B cell (primary cell): Measurements from ENCODE around the gene RIT2. TPM values are rescaled to one million over a fixed set of nuclear protein-coding genes. Genes with fewer than 3 reads are reported as not detected.

ENCODE experiments used
- ATAC-seq: fragments of 200-7000 bp; cut with Tn5 transposase; one replicate; pipeline ENCODE4 v1.10.0; 2021; ENCODE audit warnings: low read depth, mild to moderate bottlenecking, moderate number of reproducible peaks, moderate library complexity
- CTCF ChIA-PET: fragments of 350-600 bp; sonication (Branson Sonifier 250); formaldehyde crosslinking; loops from one replicate; lab custom pipeline; 2021; ENCODE audit warnings: antibody characterized with exemption, inconsistent platforms; lab: Charles Lee
- POLR2A ChIA-PET: fragments of 350-600 bp; sonication (Branson Sonifier 250); formaldehyde crosslinking; loops from one replicate; lab custom pipeline; 2021; ENCODE audit warnings: antibody characterized with exemption; lab: Charles Lee
- DNase-seq: peaks from one replicate; pipeline ENCODE4 v3.0.0; 2013
- H2AFZ ChIP-seq: 2 replicates; pipeline ENCODE4 v1.6.1; 2012; ENCODE audit warnings: mild to moderate bottlenecking, low read depth, low read length; ENCODE audit not compliant: insufficient read depth, poor library complexity, severe bottlenecking
- H3K27ac ChIP-seq, 2 donors: 1 replicate in 1 of 2; 2 replicates in 1 of 2; pipeline ENCODE4 v1.5.1; 2012 to 2013; ENCODE audit warnings: low read length in 2 of 2, mild to moderate bottlenecking in 2 of 2, moderate library complexity in 1 of 2
- H3K27me3 ChIP-seq, 4 experiments: fragments of 200-600 bp in 1 of 4; sonication (generic) in 1 of 4; replicated peaks in 1 of 4; 1 replicate in 2 of 4; 2 replicates in 2 of 4; pipeline versions ENCODE4 v1.6.1 to v1.7.0; 2013 to 2016; ENCODE audit warnings: low read length in 3 of 4, mild to moderate bottlenecking in 2 of 4, mixed read lengths in 1 of 4, moderate library complexity in 1 of 4; ENCODE audit not compliant: insufficient read depth in 4 of 4, control insufficient read depth in 3 of 4; ENCODE audit errors: control extremely low read depth in 1 of 4
- H3K36me3 ChIP-seq, 2 experiments: replicated peaks in 1 of 2; 1 replicate in 1 of 2; 2 replicates in 1 of 2; pipeline versions ENCODE4 v1.6.1 to v1.7.1; 2013; ENCODE audit warnings: low read length in 1 of 2; ENCODE audit not compliant: insufficient read depth in 2 of 2, control insufficient read depth in 1 of 2; ENCODE audit errors: control extremely low read depth in 1 of 2, extremely low read depth in 1 of 2
- H3K4me1 ChIP-seq, 2 donors: fragments of 200-600 bp in 1 of 2; sonication (generic) in 1 of 2; 1 replicate in 1 of 2; 2 replicates in 1 of 2; pipeline versions ENCODE4 v1.5.1 to v1.6.1; 2013 to 2017; ENCODE audit warnings: low read length in 2 of 2; ENCODE audit not compliant: control insufficient read depth in 2 of 2, insufficient read depth in 2 of 2
- H3K4me2 ChIP-seq: replicated peaks from 2 replicates; pipeline ENCODE3; 2012; ENCODE audit warnings: mild to moderate bottlenecking, low read depth, low read length; ENCODE audit not compliant: poor library complexity, severe bottlenecking
- H3K4me3 ChIP-seq, 5 experiments: fragments of 200-600 bp in 1 of 5; sonication (generic) in 1 of 5; 1 replicate in 3 of 5; 2 replicates in 2 of 5; pipeline versions ENCODE4 v1.5.1 to v1.7.0; 2011 to 2016; ENCODE audit warnings: low read length in 4 of 5, mild to moderate bottlenecking in 4 of 5, low read depth in 2 of 5, control low read depth in 1 of 5, moderate library complexity in 1 of 5; ENCODE audit not compliant: insufficient read depth in 1 of 5; ENCODE audit errors: control extremely low read depth in 1 of 5, extremely low read depth in 1 of 5
- H3K79me2 ChIP-seq: fragments of 200-600 bp; sonication (generic); one replicate; pipeline ENCODE4 v1.6.0; 2016; ENCODE audit warnings: low read length; ENCODE audit not compliant: control insufficient read depth, insufficient read depth
- H3K9ac ChIP-seq: fragments of 200-600 bp; sonication (generic); 2 replicates; pipeline ENCODE4 v1.6.1; 2017; ENCODE audit warnings: mild to moderate bottlenecking, low read length, moderate library complexity
- H3K9me3 ChIP-seq, 3 donors: one replicate each; pipeline versions ENCODE4 v1.6.1 to v1.7.1; 2013; ENCODE audit warnings: low read length in 2 of 3; ENCODE audit not compliant: control insufficient read depth in 2 of 3, insufficient read depth in 1 of 3; ENCODE audit errors: control extremely low read depth in 1 of 3
- H4K20me1 ChIP-seq: 2 replicates; pipeline ENCODE4 v1.6.0; 2012; ENCODE audit warnings: mild to moderate bottlenecking, low read length; ENCODE audit not compliant: insufficient read depth, control insufficient read depth, poor library complexity, severe bottlenecking
- H3K27ac Mint-ChIP-seq: one replicate; pipeline ENCODE4 v1.8.0; 2021; ENCODE audit warnings: mixed read lengths
- H3K27me3 Mint-ChIP-seq: one replicate; pipeline ENCODE4 v1.8.0; 2021; ENCODE audit warnings: mixed read lengths
- H3K4me1 Mint-ChIP-seq: one replicate; pipeline ENCODE4 v1.8.0; 2021; ENCODE audit warnings: mixed read lengths
- H3K4me3 Mint-ChIP-seq: one replicate; pipeline ENCODE4 v1.8.0; 2021; ENCODE audit warnings: mixed read lengths
- H3K9me3 Mint-ChIP-seq: one replicate; pipeline ENCODE4 v1.8.0; 2022; ENCODE audit warnings: mixed read lengths; ENCODE audit not compliant: insufficient read depth
- EZH2 ChIP-seq: IDR thresholded peaks from 2 replicates; pipeline ENCODE4 v1.6.1; 2012; ENCODE audit warnings: borderline replicate concordance, low read depth, mild to moderate bottlenecking, moderate library complexity, low read length; ENCODE audit not compliant: insufficient read depth, poor library complexity, severe bottlenecking
- WGBS: methylation state at CpG from one replicate; pipeline ENCODE4 v1.1.5; 2013; ENCODE audit warnings: missing lambda C conversion rate; ENCODE audit not compliant: insufficient coverage; 5-methylcytosine and 5-hydroxymethylcytosine counted together
- intact Hi-C: fragments of 100-400 bp; cut with micrococcal nuclease; formaldehyde crosslinking; loops from one replicate; pipeline ENCODE4 v1.10.0; 2022
- polyA plus RNA-seq: library from polyadenylated mRNA; depleted of rRNA; stranded (reverse); fragments of >200 nt; gene quantifications from 2 replicates; pipeline ENCODE4 v1.2.3, GENCODE V29; 2012
- total RNA-seq, 2 donors: library from RNA; stranded (reverse); fragments of 120-200 nt in 1 of 2; gene quantifications; 1 replicate in 1 of 2; 2 replicates in 1 of 2; pipeline versions ENCODE4 v1.2.3 to v1.2.4, GENCODE V29; 2013 to 2022
- TF ChIP-seq, protein P1 (sequence below): fragments of 200-600 bp; IDR thresholded peaks from one replicate; pipeline ENCODE4 v1.8.0; 2022; ENCODE audit warnings: antibody characterized with exemption, mild to moderate bottlenecking

Gene RIT2
- total and polyA plus RNA-seq, 2 donors (not counting 1 experiment from before 2014, with no cell fraction given) = not detected

DNA sequence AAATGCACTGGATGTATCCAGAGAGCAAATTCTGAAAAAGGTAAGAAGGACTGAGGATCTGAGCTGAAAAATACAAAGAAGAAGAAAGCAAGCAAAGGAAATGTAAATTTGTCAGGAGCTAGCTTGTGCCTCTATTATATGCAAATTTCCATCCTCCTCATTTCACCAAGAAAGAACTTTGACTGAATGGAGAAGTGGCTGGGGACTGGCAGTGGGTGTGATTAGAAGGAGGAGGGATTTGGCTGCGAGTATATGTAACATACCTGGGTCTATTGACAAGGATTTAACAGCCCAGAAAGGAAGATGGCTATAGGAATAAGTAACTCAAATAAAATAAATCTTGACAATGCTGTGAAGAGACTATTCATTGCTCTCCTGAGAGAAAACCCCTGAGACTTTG, 19.4 kb upstream of the RIT2 start:
- Histone ChIP-seq H4K20me1 (no peaks in the 10 kb centered on the region), H3K9ac (no peak overlapping the region), H3K4me1 (no peaks in the 10 kb centered on the region), H3K4me2 (no peak overlapping the region), H3K36me3 (no peaks in the 10 kb centered on the region), H3K27ac (no peak overlapping the region), H3K79me2 (no peaks in the 10 kb centered on the region), H3K9me3 (peaks cover 0 to 7% (median 0%) of the 10 kb centered on the region in 3 donors), H3K4me3 (no peak overlapping the region), H2AFZ (no peak overlapping the region), H3K27me3 (no peaks in the 10 kb centered on the region)
- Mint-ChIP-seq H3K9me3 (peaks cover 2% of the 10 kb centered on the region), H3K27ac (no peak overlapping the region), H3K4me3 (no peak overlapping the region), H3K27me3 (no peaks in the 10 kb centered on the region), H3K4me1 (no peaks in the 10 kb centered on the region)
- POLR2A ChIA-PET = no interaction called here
- intact Hi-C loops = no loop called here
- TF ChIP-seq, protein P1, sequence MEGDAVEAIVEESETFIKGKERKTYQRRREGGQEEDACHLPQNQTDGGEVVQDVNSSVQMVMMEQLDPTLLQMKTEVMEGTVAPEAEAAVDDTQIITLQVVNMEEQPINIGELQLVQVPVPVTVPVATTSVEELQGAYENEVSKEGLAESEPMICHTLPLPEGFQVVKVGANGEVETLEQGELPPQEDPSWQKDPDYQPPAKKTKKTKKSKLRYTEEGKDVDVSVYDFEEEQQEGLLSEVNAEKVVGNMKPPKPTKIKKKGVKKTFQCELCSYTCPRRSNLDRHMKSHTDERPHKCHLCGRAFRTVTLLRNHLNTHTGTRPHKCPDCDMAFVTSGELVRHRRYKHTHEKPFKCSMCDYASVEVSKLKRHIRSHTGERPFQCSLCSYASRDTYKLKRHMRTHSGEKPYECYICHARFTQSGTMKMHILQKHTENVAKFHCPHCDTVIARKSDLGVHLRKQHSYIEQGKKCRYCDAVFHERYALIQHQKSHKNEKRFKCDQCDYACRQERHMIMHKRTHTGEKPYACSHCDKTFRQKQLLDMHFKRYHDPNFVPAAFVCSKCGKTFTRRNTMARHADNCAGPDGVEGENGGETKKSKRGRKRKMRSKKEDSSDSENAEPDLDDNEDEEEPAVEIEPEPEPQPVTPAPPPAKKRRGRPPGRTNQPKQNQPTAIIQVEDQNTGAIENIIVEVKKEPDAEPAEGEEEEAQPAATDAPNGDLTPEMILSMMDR = no peak
- TF ChIP-seq EZH2 = no peak
- 100% methylated on average over 1 of the region's 1 CpG for WGBS
- no peak for ATAC-seq
- DNase-seq = no peak
- CTCF ChIA-PET = no interaction called here

DNA sequence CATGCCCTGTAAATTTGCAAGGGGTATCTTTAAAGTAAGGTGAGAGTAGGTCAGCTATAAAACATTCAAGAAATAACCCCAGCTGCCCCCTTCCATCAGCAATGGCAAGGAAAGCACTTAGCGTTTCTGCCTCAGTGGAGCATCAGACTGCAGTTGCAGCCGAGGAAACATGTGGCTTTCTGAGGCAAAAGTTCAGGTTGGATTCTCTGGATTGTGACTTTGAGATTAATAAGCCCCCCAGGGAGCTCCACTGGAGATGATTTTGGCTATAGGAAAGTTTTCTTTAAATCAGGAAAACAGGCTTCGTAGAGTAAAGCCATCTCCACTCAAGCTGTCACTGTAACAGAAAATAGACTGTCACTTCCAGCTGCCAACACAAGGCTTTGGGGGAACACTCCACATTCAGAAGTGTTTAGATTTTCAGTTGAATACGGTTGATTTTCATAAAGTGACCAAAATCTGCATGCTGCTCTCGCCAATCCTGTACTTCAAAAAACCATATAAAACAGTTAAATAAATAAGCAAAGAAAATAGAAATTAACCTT, 15.3 kb upstream of the RIT2 start:
- POLR2A ChIA-PET = no interaction called here
- Mint-ChIP-seq H3K4me3 (no peak overlapping the region), H3K27ac (no peak overlapping the region), H3K27me3 (no peaks in the 10 kb centered on the region), H3K9me3 (peaks cover 2% of the 10 kb centered on the region), H3K4me1 (no peaks in the 10 kb centered on the region)
- no peak overlapping the region for H3K4me2 ChIP-seq
- H3K4me3 ChIP-seq = no peak overlapping the region
- intact Hi-C loops = no loop called here
- DNase-seq = no peak
- H3K79me2 ChIP-seq = no peaks in the 10 kb centered on the region
- no peaks in the 10 kb centered on the region for H4K20me1 ChIP-seq
- H3K9me3 ChIP-seq = no peaks in the 10 kb centered on the region
- H3K9ac ChIP-seq = no peak overlapping the region
- no peaks in the 10 kb centered on the region for H3K27me3 ChIP-seq
- TF ChIP-seq, protein P1 = no peak
- TF ChIP-seq EZH2 = no peak
- WGBS = 46% methylated on average over 2 of the region's 5 CpGs
- H3K36me3 ChIP-seq = no peaks in the 10 kb centered on the region
- no peak overlapping the region for H2AFZ ChIP-seq
- no peak overlapping the region for H3K27ac ChIP-seq
- CTCF ChIA-PET = no interaction called here
- no peak for ATAC-seq
- no peaks in the 10 kb centered on the region for H3K4me1 ChIP-seq
